ENCODE measurements around the gene GPR155.
A peak's percentile ranks its signal among the peaks of the same experiment; 100 is the strongest.

The GPR155 gene

GRCh38 chr2:174486563-174487107, at the start of gene GPR155:
Gene GPR155 (minus strand): TSS chr2:174487029. CDS start chr2:174481956, 5,073 bp downstream.
- Histone ChIP-seq H3K4me3 (ENCODE audit: low read length in 2 of 2) (peak within 1 kb of the TSS; percentile 91 to 96), H3K36me3 (ENCODE audit: control insufficient read depth in 2 of 2, insufficient read depth in 2 of 2, low read length in 2 of 2) (peaks cover 0 to 1% of the 10 kb centered on the region in 2 donors), H3K4me1 (ENCODE audit: control insufficient read depth, insufficient read depth, low read length) (peaks cover 4% of the 10 kb centered on the region), H3K9ac (ENCODE audit: low read length in 2 of 2) (peak within 1 kb of the TSS; percentile 87 to 97), H3K27ac (ENCODE audit: low read length) (peak within 1 kb of the TSS; percentile 88), H3K9me3 (ENCODE audit: control insufficient read depth in 2 of 2, low read length in 2 of 2) (no peaks in the 10 kb centered on the region), H3K27me3 (ENCODE audit: control insufficient read depth in 1 of 2, insufficient read depth in 2 of 2, low read length in 2 of 2) (no peaks in the 10 kb centered on the region)

GRCh38 chr2:174535757-174536703, 49.2 kb upstream of the GPR155 start:
- Histone ChIP-seq H3K9ac (ENCODE audit: low read length in 2 of 2) (no peak overlapping the region), H3K27ac (ENCODE audit: low read length) (no peak overlapping the region), H3K27me3 (ENCODE audit: control insufficient read depth in 1 of 2, insufficient read depth in 2 of 2, low read length in 2 of 2) (no peaks in the 10 kb centered on the region), H3K9me3 (ENCODE audit: control insufficient read depth in 2 of 2, low read length in 2 of 2) (no peaks in the 10 kb centered on the region), H3K36me3 (ENCODE audit: control insufficient read depth in 2 of 2, insufficient read depth in 2 of 2, low read length in 2 of 2) (no peaks in the 10 kb centered on the region), H3K4me1 (ENCODE audit: control insufficient read depth, insufficient read depth, low read length) (no peaks in the 10 kb centered on the region), H3K4me3 (ENCODE audit: low read length in 2 of 2) (no peak overlapping the region)

- no peak overlapping the region for H3K4me3 ChIP-seq (ENCODE audit: low read length in 2 of 2)
- no peaks in the 10 kb centered on the region for H3K36me3 ChIP-seq (ENCODE audit: control insufficient read depth in 2 of 2, insufficient read depth in 2 of 2, low read length in 2 of 2)
- H3K27ac ChIP-seq (ENCODE audit: low read length) = no peak overlapping the region
- no peaks in the 10 kb centered on the region for H3K9me3 ChIP-seq (ENCODE audit: control insufficient read depth in 2 of 2, low read length in 2 of 2)
- no peak overlapping the region for H3K9ac ChIP-seq (ENCODE audit: low read length in 2 of 2)
- H3K27me3 ChIP-seq (ENCODE audit: control insufficient read depth in 1 of 2, insufficient read depth in 2 of 2, low read length in 2 of 2) = no peaks in the 10 kb centered on the region
- no peaks in the 10 kb centered on the region for H3K4me1 ChIP-seq (ENCODE audit: control insufficient read depth, insufficient read depth, low read length)
Measured at GRCh38 chr2:174535083-174535482, 48.3 kb upstream of the GPR155 start.

GRCh38 chr2:174529916-174530315, 43.1 kb upstream of the GPR155 start:
- Histone ChIP-seq H3K9ac (ENCODE audit: low read length in 2 of 2) (no peak overlapping the region), H3K36me3 (ENCODE audit: control insufficient read depth in 2 of 2, insufficient read depth in 2 of 2, low read length in 2 of 2) (no peaks in the 10 kb centered on the region), H3K27me3 (ENCODE audit: control insufficient read depth in 1 of 2, insufficient read depth in 2 of 2, low read length in 2 of 2) (no peaks in the 10 kb centered on the region), H3K9me3 (ENCODE audit: control insufficient read depth in 2 of 2, low read length in 2 of 2) (no peaks in the 10 kb centered on the region), H3K4me1 (ENCODE audit: control insufficient read depth, insufficient read depth, low read length) (no peaks in the 10 kb centered on the region), H3K4me3 (ENCODE audit: low read length in 2 of 2) (no peak overlapping the region), H3K27ac (ENCODE audit: low read length) (no peak overlapping the region)

- no peaks in the 10 kb centered on the region for H3K9me3 ChIP-seq (ENCODE audit: control insufficient read depth in 2 of 2, low read length in 2 of 2)
Measured at GRCh38 chr2:174527959-174528358, 41.1 kb upstream of the GPR155 start.

GRCh38 chr2:174527101-174527721, 40.4 kb upstream of the GPR155 start:
- Histone ChIP-seq H3K4me1 (ENCODE audit: control insufficient read depth, insufficient read depth, low read length) (no peaks in the 10 kb centered on the region), H3K36me3 (ENCODE audit: control insufficient read depth in 2 of 2, insufficient read depth in 2 of 2, low read length in 2 of 2) (no peaks in the 10 kb centered on the region), H3K27ac (ENCODE audit: low read length) (no peak overlapping the region), H3K9ac (ENCODE audit: low read length in 2 of 2) (no peak overlapping the region), H3K27me3 (ENCODE audit: control insufficient read depth in 1 of 2, insufficient read depth in 2 of 2, low read length in 2 of 2) (no peaks in the 10 kb centered on the region), H3K4me3 (ENCODE audit: low read length in 2 of 2) (no peak overlapping the region), H3K9me3 (ENCODE audit: control insufficient read depth in 2 of 2, low read length in 2 of 2) (no peaks in the 10 kb centered on the region)

More at GRCh38 chr2:174527959-174528358, 41.1 kb upstream of the GPR155 start:
- no peak overlapping the region for H3K9ac ChIP-seq (ENCODE audit: low read length in 2 of 2)
- no peak overlapping the region for H3K4me3 ChIP-seq (ENCODE audit: low read length in 2 of 2)
- H3K27me3 ChIP-seq (ENCODE audit: control insufficient read depth in 1 of 2, insufficient read depth in 2 of 2, low read length in 2 of 2) = no peaks in the 10 kb centered on the region
- no peaks in the 10 kb centered on the region for H3K4me1 ChIP-seq (ENCODE audit: control insufficient read depth, insufficient read depth, low read length)
- H3K27ac ChIP-seq (ENCODE audit: low read length) = no peak overlapping the region
- no peaks in the 10 kb centered on the region for H3K36me3 ChIP-seq (ENCODE audit: control insufficient read depth in 2 of 2, insufficient read depth in 2 of 2, low read length in 2 of 2)

- Histone ChIP-seq H3K9me3 (ENCODE audit: control insufficient read depth in 2 of 2, low read length in 2 of 2) (no peaks in the 10 kb centered on the region), H3K9ac (ENCODE audit: low read length in 2 of 2) (no peak overlapping the region), H3K4me3 (ENCODE audit: low read length in 2 of 2) (no peak overlapping the region), H3K36me3 (ENCODE audit: control insufficient read depth in 2 of 2, insufficient read depth in 2 of 2, low read length in 2 of 2) (no peaks in the 10 kb centered on the region), H3K27ac (ENCODE audit: low read length) (no peak overlapping the region), H3K4me1 (ENCODE audit: control insufficient read depth, insufficient read depth, low read length) (no peaks in the 10 kb centered on the region), H3K27me3 (ENCODE audit: control insufficient read depth in 1 of 2, insufficient read depth in 2 of 2, low read length in 2 of 2) (no peaks in the 10 kb centered on the region)
Measured at GRCh38 chr2:174524527-174524926, 37.7 kb upstream of the GPR155 start.

- no peaks in the 10 kb centered on the region for H3K36me3 ChIP-seq (ENCODE audit: control insufficient read depth in 2 of 2, insufficient read depth in 2 of 2, low read length in 2 of 2)
- no peaks in the 10 kb centered on the region for H3K27me3 ChIP-seq (ENCODE audit: control insufficient read depth in 1 of 2, insufficient read depth in 2 of 2, low read length in 2 of 2)
- H3K4me1 ChIP-seq (ENCODE audit: control insufficient read depth, insufficient read depth, low read length) = no peaks in the 10 kb centered on the region
- no peak overlapping the region for H3K9ac ChIP-seq (ENCODE audit: low read length in 2 of 2)
- no peak overlapping the region for H3K27ac ChIP-seq (ENCODE audit: low read length)
- no peaks in the 10 kb centered on the region for H3K9me3 ChIP-seq (ENCODE audit: control insufficient read depth in 2 of 2, low read length in 2 of 2)
- no peak overlapping the region for H3K4me3 ChIP-seq (ENCODE audit: low read length in 2 of 2)
Measured at GRCh38 chr2:174522553-174522952, 35.7 kb upstream of the GPR155 start.

GRCh38 chr2:174518395-174518794, 31.6 kb upstream of the GPR155 start:
- no peak overlapping the region for H3K4me3 ChIP-seq (ENCODE audit: low read length in 2 of 2)
- H3K27me3 ChIP-seq (ENCODE audit: control insufficient read depth in 1 of 2, insufficient read depth in 2 of 2, low read length in 2 of 2) = no peaks in the 10 kb centered on the region
- no peaks in the 10 kb centered on the region for H3K9me3 ChIP-seq (ENCODE audit: control insufficient read depth in 2 of 2, low read length in 2 of 2)
- no peaks in the 10 kb centered on the region for H3K36me3 ChIP-seq (ENCODE audit: control insufficient read depth in 2 of 2, insufficient read depth in 2 of 2, low read length in 2 of 2)
- H3K4me1 ChIP-seq (ENCODE audit: control insufficient read depth, insufficient read depth, low read length) = no peaks in the 10 kb centered on the region
- no peak overlapping the region for H3K27ac ChIP-seq (ENCODE audit: low read length)
- no peak overlapping the region for H3K9ac ChIP-seq (ENCODE audit: low read length in 2 of 2)

- no peaks in the 10 kb centered on the region for H3K36me3 ChIP-seq (ENCODE audit: control insufficient read depth in 2 of 2, insufficient read depth in 2 of 2, low read length in 2 of 2)
- H3K27me3 ChIP-seq (ENCODE audit: control insufficient read depth in 1 of 2, insufficient read depth in 2 of 2, low read length in 2 of 2) = no peaks in the 10 kb centered on the region
- no peak overlapping the region for H3K27ac ChIP-seq (ENCODE audit: low read length)
- H3K4me1 ChIP-seq (ENCODE audit: control insufficient read depth, insufficient read depth, low read length) = no peaks in the 10 kb centered on the region
- H3K4me3 ChIP-seq (ENCODE audit: low read length in 2 of 2) = no peak overlapping the region
- H3K9me3 ChIP-seq (ENCODE audit: control insufficient read depth in 2 of 2, low read length in 2 of 2) = no peaks in the 10 kb centered on the region
- no peak overlapping the region for H3K9ac ChIP-seq (ENCODE audit: low read length in 2 of 2)
Measured at GRCh38 chr2:174516501-174517378, 29.9 kb upstream of the GPR155 start.

All from stomach smooth muscle (tissue), 2 donors.